ENCODE measurements around the gene NCBP1. TPM values are rescaled to one million over a fixed set of nuclear protein-coding genes. Genes with fewer than 3 reads are reported as not detected.
A peak's percentile ranks its signal among the peaks of the same experiment; 100 is the strongest.

Gene NCBP1
- total RNA-seq, 4 donors from 2014 or later = 16.1 to 234 (median 24.1) TPM

DNA sequence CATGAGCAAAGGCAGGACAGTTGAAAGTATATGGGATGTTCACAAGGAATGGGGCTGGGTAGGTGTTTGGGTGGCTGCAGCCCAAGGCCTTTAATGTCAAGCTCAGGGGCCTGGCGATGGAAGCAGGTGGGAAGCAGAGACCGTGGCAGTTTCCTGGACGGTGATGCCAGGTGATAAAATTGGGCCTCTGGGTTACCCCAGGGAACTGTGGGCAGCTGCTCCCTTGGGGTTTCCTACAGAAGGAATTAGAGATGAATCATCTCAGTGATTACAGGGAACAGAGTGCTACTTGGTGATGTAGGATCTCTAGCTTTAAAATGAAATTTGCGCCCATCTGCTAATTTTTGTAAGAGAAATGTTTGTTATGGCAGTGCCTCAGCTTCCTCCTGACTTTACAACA lies 39.7 kb upstream of the NCBP1 start:
- WGBS, 2 donors (ENCODE audit: low coverage in 1 of 2) = 67 to 93% methylated on average over 2 to 4 of the region's 4 CpGs
- ATAC-seq = no peak
- Histone ChIP-seq H3K4me1 (peaks cover 8 to 57% (median 10%) of the 10 kb centered on the region in 3 donors), H3K27ac (peak overlapping the region; percentile 18 to 75 (median 59)), H3K36me3 (peaks cover 0 to 33% of the 10 kb centered on the region in 2 donors), H3K27me3 (no peaks in the 10 kb centered on the region), H3K4me3 (no peak overlapping the region), H3K9me3 (no peaks in the 10 kb centered on the region)
- no peak for TF ChIP-seq POLR2A (IDR thresholded peaks at IDR 0.05)
- TF ChIP-seq, protein P1, sequence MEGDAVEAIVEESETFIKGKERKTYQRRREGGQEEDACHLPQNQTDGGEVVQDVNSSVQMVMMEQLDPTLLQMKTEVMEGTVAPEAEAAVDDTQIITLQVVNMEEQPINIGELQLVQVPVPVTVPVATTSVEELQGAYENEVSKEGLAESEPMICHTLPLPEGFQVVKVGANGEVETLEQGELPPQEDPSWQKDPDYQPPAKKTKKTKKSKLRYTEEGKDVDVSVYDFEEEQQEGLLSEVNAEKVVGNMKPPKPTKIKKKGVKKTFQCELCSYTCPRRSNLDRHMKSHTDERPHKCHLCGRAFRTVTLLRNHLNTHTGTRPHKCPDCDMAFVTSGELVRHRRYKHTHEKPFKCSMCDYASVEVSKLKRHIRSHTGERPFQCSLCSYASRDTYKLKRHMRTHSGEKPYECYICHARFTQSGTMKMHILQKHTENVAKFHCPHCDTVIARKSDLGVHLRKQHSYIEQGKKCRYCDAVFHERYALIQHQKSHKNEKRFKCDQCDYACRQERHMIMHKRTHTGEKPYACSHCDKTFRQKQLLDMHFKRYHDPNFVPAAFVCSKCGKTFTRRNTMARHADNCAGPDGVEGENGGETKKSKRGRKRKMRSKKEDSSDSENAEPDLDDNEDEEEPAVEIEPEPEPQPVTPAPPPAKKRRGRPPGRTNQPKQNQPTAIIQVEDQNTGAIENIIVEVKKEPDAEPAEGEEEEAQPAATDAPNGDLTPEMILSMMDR (IDR thresholded peaks at IDR 0.05) = no peak
- TF ChIP-seq POLR2AphosphoS5 (IDR thresholded peaks at IDR 0.05) = no peak
- TF ChIP-seq EP300 (IDR thresholded peaks at IDR 0.05) = no peak

GRCh38 chr9:97594381-97594921 lies 39.2 kb upstream of the NCBP1 start:
- H3K9me3 ChIP-seq = no peaks in the 10 kb centered on the region
- H3K4me1 ChIP-seq = peaks cover 8 to 60% (median 10%) of the 10 kb centered on the region in 3 donors
- no peak overlapping the region for H3K4me3 ChIP-seq
- no peak for TF ChIP-seq POLR2A (IDR thresholded peaks at IDR 0.05)
- peak; percentile 9 for TF ChIP-seq POLR2AphosphoS5 (IDR thresholded peaks at IDR 0.05)
- TF ChIP-seq, protein P1 (IDR thresholded peaks at IDR 0.05) = no peak
- H3K27me3 ChIP-seq = no peaks in the 10 kb centered on the region
- peaks cover 0 to 34% of the 10 kb centered on the region in 2 donors for H3K36me3 ChIP-seq
- peak; percentile 32 for ATAC-seq
- 51% methylated on average over 3 of the region's 11 CpGs; no CpG with 5 or more reads in 1 of the 2 donors for WGBS, 2 donors (ENCODE audit: low coverage in 1 of 2)
- peak overlapping the region; percentile 37 to 75 (median 59) for H3K27ac ChIP-seq

DNA sequence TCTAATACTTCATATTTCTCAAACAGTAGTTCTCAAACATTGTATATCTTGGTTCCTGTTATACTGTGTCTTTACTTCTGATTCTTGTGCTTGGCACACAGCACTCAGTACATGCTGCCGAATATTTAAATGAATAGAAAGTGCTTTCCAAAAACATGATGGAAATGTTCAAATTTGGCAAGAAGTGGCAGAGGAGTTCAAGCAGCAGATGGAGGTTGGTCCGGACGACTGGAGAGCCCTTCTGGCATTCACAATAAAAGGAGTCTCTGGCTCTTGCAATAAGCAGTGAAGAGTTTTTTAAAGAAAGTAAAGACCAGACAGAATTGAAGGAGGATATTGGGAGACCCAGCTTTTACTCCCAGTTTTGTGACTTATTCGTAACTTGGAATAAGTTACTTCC lies 36.7 kb upstream of the NCBP1 start:
- no peak for ATAC-seq
- Histone ChIP-seq H3K4me3 (no peak overlapping the region), H3K9me3 (no peaks in the 10 kb centered on the region), H3K36me3 (peaks cover 0 to 48% of the 10 kb centered on the region in 2 donors), H3K27ac (peak overlapping the region; percentile 68 to 77 (median 68)), H3K4me1 (peaks cover 8 to 60% (median 10%) of the 10 kb centered on the region in 3 donors), H3K27me3 (no peaks in the 10 kb centered on the region)
- 20 to 21% methylated on average over 3 to 4 of the region's 4 CpGs for WGBS, 2 donors (ENCODE audit: low coverage in 1 of 2)
- TF ChIP-seq EP300 (IDR thresholded peaks at IDR 0.05) (no peak), POLR2AphosphoS5 (IDR thresholded peaks at IDR 0.05) (peak; percentile 12), POLR2A (IDR thresholded peaks at IDR 0.05) (no peak)
- TF ChIP-seq, protein P1 (IDR thresholded peaks at IDR 0.05) = no peak

DNA sequence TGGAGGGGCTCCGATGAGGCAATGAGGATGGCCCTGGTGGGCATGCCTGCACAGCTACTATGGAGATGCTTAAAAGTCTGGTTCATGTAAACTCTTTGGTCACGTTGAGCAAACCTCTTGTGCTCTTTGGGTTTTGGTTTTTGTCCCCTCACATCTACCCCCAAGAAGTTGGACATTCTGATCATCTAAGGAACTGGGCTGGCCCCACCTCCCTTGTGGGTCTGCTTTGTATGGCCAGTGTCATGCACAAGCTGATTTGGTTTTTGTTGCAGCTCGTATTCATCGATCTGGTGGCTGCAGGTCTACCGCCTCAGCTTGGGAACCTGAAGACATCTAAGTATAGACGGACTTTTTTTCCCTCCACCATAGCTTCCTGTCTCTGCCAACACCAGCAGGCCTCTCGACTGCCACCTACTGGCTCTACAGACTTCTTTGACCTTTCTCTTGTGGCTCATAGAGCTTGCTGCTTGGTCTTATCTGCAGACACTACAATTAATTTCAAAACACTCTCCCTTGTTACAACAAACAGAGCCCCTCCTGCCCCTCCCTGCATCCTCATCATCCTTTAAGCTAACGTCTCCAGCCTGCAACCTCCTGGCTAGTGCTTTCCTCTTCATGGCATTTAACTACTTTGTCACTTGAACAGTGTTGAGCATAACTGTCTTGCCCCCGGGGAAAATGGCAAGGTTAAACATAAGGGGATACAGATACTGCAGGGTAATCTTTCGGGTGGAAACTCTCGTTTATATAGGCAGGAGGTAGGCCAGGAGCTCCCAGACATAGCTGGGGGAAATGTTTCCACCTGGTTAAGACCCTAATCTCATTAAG lies 34.9 kb upstream of the NCBP1 start:
- 20 to 21% methylated on average over 6 to 11 of the region's 11 CpGs for WGBS, 2 donors (ENCODE audit: low coverage in 1 of 2)
- peak; percentile 67 for ATAC-seq
- H3K9me3 ChIP-seq = no peaks in the 10 kb centered on the region
- TF ChIP-seq POLR2A (IDR thresholded peaks at IDR 0.05) (no peak), EP300 (IDR thresholded peaks at IDR 0.05) (no peak), POLR2AphosphoS5 (IDR thresholded peaks at IDR 0.05) (peak; percentile 37)
- TF ChIP-seq, protein P1 (IDR thresholded peaks at IDR 0.05) = peak; percentile 56 to 88 (median 83)
- H3K4me1 ChIP-seq = peaks cover 8 to 57% (median 10%) of the 10 kb centered on the region in 3 donors
- H3K27me3 ChIP-seq = no peaks in the 10 kb centered on the region
- no peak overlapping the region for H3K4me3 ChIP-seq
- H3K36me3 ChIP-seq = peaks cover 0 to 50% of the 10 kb centered on the region in 2 donors
- peak overlapping the region in 3 of 4 donors; percentile 6 to 77 (median 68) for H3K27ac ChIP-seq
